ENCODE measurements around the gene C18orf54. TPM values are rescaled to one million over a fixed set of nuclear protein-coding genes. Genes with fewer than 3 reads are reported as not detected.

Gene C18orf54
- total RNA-seq, 1 experiment from 2014 or later, result 5.1 TPM

- intact Hi-C loops (cut with micrococcal nuclease), result no loop called here
- DNase-seq (no peak), ATAC-seq (no peak)
- Histone ChIP-seq H4K20me1 (ENCODE audit: low read length) (no peaks in the 10 kb centered on the region), H3K27ac (ENCODE audit: low read length) (no peak overlapping the region), H2AFZ (ENCODE audit: low read length) (no peak overlapping the region), H3K9me3 (ENCODE audit: low read length) (no peaks in the 10 kb centered on the region), H3K79me2 (ENCODE audit: low read length) (no peaks in the 10 kb centered on the region), H3K36me3 (ENCODE audit: low read depth, low read length) (no peaks in the 10 kb centered on the region), H3F3A (ENCODE audit: low read length, unreplicated experiment) (no peaks in the 10 kb centered on the region), H3K9ac (ENCODE audit: low read length) (no peak overlapping the region), H3K4me2 (ENCODE audit: low read length) (no peak overlapping the region), H3K4me1 (ENCODE audit: insufficient read depth, low read length) (no peaks in the 10 kb centered on the region), H3K9me2 (replicated peaks; ENCODE audit: low read length) (no peaks in the 10 kb centered on the region), H3K4me3 (ENCODE audit: low read length) (no peak overlapping the region), H3K27me3 (ENCODE audit: low read length) (peaks cover 12% of the 10 kb centered on the region; the same call in 1 of the 2 replicates)
- ChIA-PET POLR2A (ENCODE audit: unreplicated experiment) (no interaction called here), CTCF (no interaction called here)
- no TSS peak for BruUV-seq (replicated peaks)
- no peak for TF ChIP-seq EZH2 (IDR thresholded peaks at IDR 0.05; ENCODE audit: low read length, unreplicated experiment)
Measured at GRCh38 chr18:54423831-54424230, 66.1 kb downstream of the C18orf54 start.

- DNase-seq, result no peak
- Histone ChIP-seq H3K9me2 (replicated peaks; ENCODE audit: low read length) (no peaks in the 10 kb centered on the region), H3K4me2 (ENCODE audit: low read length) (no peak overlapping the region), H3K9me3 (ENCODE audit: low read length) (no peaks in the 10 kb centered on the region), H3K4me1 (ENCODE audit: insufficient read depth, low read length) (no peaks in the 10 kb centered on the region), H2AFZ (ENCODE audit: low read length) (no peak overlapping the region), H4K20me1 (ENCODE audit: low read length) (no peaks in the 10 kb centered on the region), H3K4me3 (ENCODE audit: low read length) (no peak overlapping the region), H3F3A (ENCODE audit: low read length, unreplicated experiment) (no peaks in the 10 kb centered on the region), H3K79me2 (ENCODE audit: low read length) (no peaks in the 10 kb centered on the region), H3K9ac (ENCODE audit: low read length) (no peak overlapping the region), H3K27ac (ENCODE audit: low read length) (no peak overlapping the region), H3K27me3 (ENCODE audit: low read length) (peaks cover 12% of the 10 kb centered on the region), H3K36me3 (ENCODE audit: low read depth, low read length) (no peaks in the 10 kb centered on the region)
- ATAC-seq, result no peak
- TF ChIP-seq CTCF (conservative IDR thresholded peaks at IDR 0.05; ENCODE audit: low read depth, low read length) (no peak), EZH2 (IDR thresholded peaks at IDR 0.05; ENCODE audit: low read length, unreplicated experiment) (no peak), EZH2phosphoT487 (IDR thresholded peaks at IDR 0.05; ENCODE audit: borderline replicate concordance, low read length) (no peak)
- ChIA-PET CTCF (no interaction called here), POLR2A (ENCODE audit: unreplicated experiment) (no interaction called here)
- intact Hi-C loops (cut with micrococcal nuclease), result no loop called here
- no TSS peak for BruUV-seq (replicated peaks)
Measured at GRCh38 chr18:54426085-54426665, 68.5 kb downstream of the C18orf54 start.

Other genes starting within 250 kb of the C18orf54 start
- gene MBD2, start 133.2 kb upstream of the C18orf54 start, total RNA-seq (2014; rRNA removed), result 31.9 and 37.0 TPM in 2 replicates
- gene POLI, start 88.4 kb upstream of the C18orf54 start, total RNA-seq (2014; rRNA removed), result 6.3 and 9.9 TPM in 2 replicates
- not detected in 2 replicates for gene STARD6, start within 50 bp of the C18orf54 start, total RNA-seq (2014; rRNA removed)
- gene DYNAP, start 233.3 kb downstream of the C18orf54 start, total RNA-seq (2014; rRNA removed), result not detected in 2 replicates